NB4 (cell line): ENCODE data around the gene OR6V1.
"Not testable (repeated sequence)": the region's sequence is repeated elsewhere in the genome, so short reads cannot be mapped to it uniquely, and the experiment has no call there.

Experiments
- MYC ChIP-seq: IDR thresholded peaks from 2 replicates; pipeline ENCODE4 v1.6.1; 2011; ENCODE audit warnings: low read depth, low read length
- TF ChIP-seq, protein P1 (sequence below): IDR thresholded peaks from one replicate; pipeline ENCODE4 v1.5.1; 2012; ENCODE audit warnings: low read depth, low read length

DNA sequence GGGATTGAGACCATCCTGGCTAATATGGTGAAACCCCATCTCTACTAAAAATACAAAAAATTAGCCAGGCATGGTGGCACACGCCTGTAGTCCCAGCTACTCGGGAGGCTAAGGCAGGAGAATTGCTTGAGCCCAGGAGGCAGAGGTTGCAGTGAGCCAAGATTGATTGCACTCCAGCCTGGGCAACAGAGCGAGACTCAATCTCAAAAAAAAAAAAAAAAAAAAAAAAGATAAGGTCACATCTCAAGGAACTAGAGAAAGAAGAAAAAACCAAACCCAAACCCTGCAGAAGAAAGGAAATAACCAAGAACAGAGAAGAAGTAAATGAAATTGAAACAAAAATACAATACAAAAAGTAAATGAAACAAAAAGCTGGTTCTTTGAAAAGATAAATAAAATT, 33.5 kb downstream of the OR6V1 start:
- TF ChIP-seq, protein P1, sequence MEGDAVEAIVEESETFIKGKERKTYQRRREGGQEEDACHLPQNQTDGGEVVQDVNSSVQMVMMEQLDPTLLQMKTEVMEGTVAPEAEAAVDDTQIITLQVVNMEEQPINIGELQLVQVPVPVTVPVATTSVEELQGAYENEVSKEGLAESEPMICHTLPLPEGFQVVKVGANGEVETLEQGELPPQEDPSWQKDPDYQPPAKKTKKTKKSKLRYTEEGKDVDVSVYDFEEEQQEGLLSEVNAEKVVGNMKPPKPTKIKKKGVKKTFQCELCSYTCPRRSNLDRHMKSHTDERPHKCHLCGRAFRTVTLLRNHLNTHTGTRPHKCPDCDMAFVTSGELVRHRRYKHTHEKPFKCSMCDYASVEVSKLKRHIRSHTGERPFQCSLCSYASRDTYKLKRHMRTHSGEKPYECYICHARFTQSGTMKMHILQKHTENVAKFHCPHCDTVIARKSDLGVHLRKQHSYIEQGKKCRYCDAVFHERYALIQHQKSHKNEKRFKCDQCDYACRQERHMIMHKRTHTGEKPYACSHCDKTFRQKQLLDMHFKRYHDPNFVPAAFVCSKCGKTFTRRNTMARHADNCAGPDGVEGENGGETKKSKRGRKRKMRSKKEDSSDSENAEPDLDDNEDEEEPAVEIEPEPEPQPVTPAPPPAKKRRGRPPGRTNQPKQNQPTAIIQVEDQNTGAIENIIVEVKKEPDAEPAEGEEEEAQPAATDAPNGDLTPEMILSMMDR = not testable (repeated sequence)
- TF ChIP-seq MYC = not testable (repeated sequence)
